ENCODE measurements around the gene OSBPL9. TPM values are rescaled to one million over a fixed set of nuclear protein-coding genes. Genes with fewer than 3 reads are reported as not detected.

OSBPL9 gene
- total and polyA plus RNA-seq, 9 of the 15 experiments (the other 6 are each of a cell fraction or from before 2014, with no cell fraction given), result 43.9 to 217 (median 170) TPM

- TF ChIP-seq SIRT6 (IDR thresholded peaks at IDR 0.05; ENCODE audit: low read depth, low read length), result no peak
- TF ChIP-seq IRF2 (CRISPR knock-in tag; IDR thresholded peaks at IDR 0.05), result no peak
- no peak for TF ChIP-seq PURB (CRISPR knock-in tag; IDR thresholded peaks at IDR 0.05; ENCODE audit: low read depth)
- TF ChIP-seq MYNN (IDR thresholded peaks at IDR 0.05), result peak; percentile 40; the same call in 1 of the 2 replicates
- TF ChIP-seq MYNN (CRISPR knock-in tag; IDR thresholded peaks at IDR 0.05), result no peak
- TF ChIP-seq ZNF436 (CRISPR knock-in tag; IDR thresholded peaks at IDR 0.05), result no peak
- no peak for TF ChIP-seq ZFP1 (CRISPR knock-in tag; IDR thresholded peaks at IDR 0.05)
- TF ChIP-seq ZNF133 (CRISPR knock-in tag; IDR thresholded peaks at IDR 0.05), result no peak
- peak in 1 of 2 experiments; percentile 85; a peak in 1 of 4 replicates for TF ChIP-seq SIN3A (IDR thresholded peaks at IDR 0.05; ENCODE audit: borderline replicate concordance in 2 of 2, control insufficient read depth in 1 of 2, low read depth in 2 of 2, low read length in 2 of 2)
- TF ChIP-seq DIDO1 (tag; IDR thresholded peaks at IDR 0.05; ENCODE audit: low read depth), result no peak
- no peak for TF ChIP-seq CHD1 (IDR thresholded peaks at IDR 0.05; ENCODE audit: low read length)
- TF ChIP-seq RAD21 (CRISPR knock-in tag; conservative IDR thresholded peaks at IDR 0.05 in 1 of 2, IDR thresholded peaks at IDR 0.05 in 1 of 2), result 0 out of 4 replicates have a peak, but pooled peaks of 1 of the 2 experiments have one; percentile 10
- 0 out of 2 replicates have a peak, but pooled peaks have one; percentile 2 for TF ChIP-seq CBFA2T2 (conservative IDR thresholded peaks at IDR 0.05)
- TF ChIP-seq, protein P1, sequence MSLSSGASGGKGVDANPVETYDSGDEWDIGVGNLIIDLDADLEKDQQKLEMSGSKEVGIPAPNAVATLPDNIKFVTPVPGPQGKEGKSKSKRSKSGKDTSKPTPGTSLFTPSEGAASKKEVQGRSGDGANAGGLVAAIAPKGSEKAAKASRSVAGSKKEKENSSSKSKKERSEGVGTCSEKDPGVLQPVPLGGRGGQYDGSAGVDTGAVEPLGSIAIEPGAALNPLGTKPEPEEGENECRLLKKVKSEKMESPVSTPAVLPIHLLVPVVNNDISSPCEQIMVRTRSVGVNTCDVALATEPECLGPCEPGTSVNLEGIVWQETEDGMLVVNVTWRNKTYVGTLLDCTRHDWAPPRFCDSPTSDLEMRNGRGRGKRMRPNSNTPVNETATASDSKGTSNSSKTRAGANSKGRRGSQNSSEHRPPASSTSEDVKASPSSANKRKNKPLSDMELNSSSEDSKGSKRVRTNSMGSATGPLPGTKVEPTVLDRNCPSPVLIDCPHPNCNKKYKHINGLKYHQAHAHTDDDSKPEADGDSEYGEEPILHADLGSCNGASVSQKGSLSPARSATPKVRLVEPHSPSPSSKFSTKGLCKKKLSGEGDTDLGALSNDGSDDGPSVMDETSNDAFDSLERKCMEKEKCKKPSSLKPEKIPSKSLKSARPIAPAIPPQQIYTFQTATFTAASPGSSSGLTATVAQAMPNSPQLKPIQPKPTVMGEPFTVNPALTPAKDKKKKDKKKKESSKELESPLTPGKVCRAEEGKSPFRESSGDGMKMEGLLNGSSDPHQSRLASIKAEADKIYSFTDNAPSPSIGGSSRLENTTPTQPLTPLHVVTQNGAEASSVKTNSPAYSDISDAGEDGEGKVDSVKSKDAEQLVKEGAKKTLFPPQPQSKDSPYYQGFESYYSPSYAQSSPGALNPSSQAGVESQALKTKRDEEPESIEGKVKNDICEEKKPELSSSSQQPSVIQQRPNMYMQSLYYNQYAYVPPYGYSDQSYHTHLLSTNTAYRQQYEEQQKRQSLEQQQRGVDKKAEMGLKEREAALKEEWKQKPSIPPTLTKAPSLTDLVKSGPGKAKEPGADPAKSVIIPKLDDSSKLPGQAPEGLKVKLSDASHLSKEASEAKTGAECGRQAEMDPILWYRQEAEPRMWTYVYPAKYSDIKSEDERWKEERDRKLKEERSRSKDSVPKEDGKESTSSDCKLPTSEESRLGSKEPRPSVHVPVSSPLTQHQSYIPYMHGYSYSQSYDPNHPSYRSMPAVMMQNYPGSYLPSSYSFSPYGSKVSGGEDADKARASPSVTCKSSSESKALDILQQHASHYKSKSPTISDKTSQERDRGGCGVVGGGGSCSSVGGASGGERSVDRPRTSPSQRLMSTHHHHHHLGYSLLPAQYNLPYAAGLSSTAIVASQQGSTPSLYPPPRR (CRISPR knock-in tag; IDR thresholded peaks at IDR 0.05; ENCODE audit: borderline replicate concordance), result no peak
- no peak for TF ChIP-seq ZNF764 (CRISPR knock-in tag; IDR thresholded peaks at IDR 0.05; ENCODE audit: low read depth)
- no peak for TF ChIP-seq ATF1 (CRISPR knock-in tag; IDR thresholded peaks at IDR 0.05)
- TF ChIP-seq ATF1 (tag; IDR thresholded peaks at IDR 0.05), result peak; percentile 67
- no peak; the same call in 1 of the 2 replicates for TF ChIP-seq PKNOX1 (IDR thresholded peaks at IDR 0.05)
- TF ChIP-seq MEIS2 (IDR thresholded peaks at IDR 0.05; ENCODE audit: partially characterized antibody), result peak; percentile 54
- no peak for TF ChIP-seq ZNF431 (CRISPR knock-in tag; IDR thresholded peaks at IDR 0.05)
Measured at GRCh38 chr1:51729156-51729823, 112.4 kb downstream of the OSBPL9 start (continued).
